ENCODE data around the gene PRRC1. TPM values are rescaled to one million over a fixed set of nuclear protein-coding genes. Genes with fewer than 3 reads are reported as not detected.

Gene PRRC1
- polyA plus RNA-seq, 3 donors = 10.8 to 20.6 (median 17.9) TPM

GRCh38 chr5:127571314-127572131 is 54.1 kb downstream of the PRRC1 start:
- intact Hi-C loops (cut with micrococcal nuclease) = no loop called here
- H3K4me3 Mint-ChIP-seq = no peak overlapping the region
- H3K9ac ChIP-seq (ENCODE audit: insufficient read depth, low read length, poor library complexity, severe bottlenecking) = no peak overlapping the region
- H3K36me3 ChIP-seq (replicated peaks in 1 of 2; ENCODE audit: control insufficient read depth in 1 of 2, insufficient read depth in 2 of 2, low read length in 2 of 2) = no peaks in the 10 kb centered on the region
- H3K4me3 ChIP-seq (replicated peaks in 1 of 3; ENCODE audit: low read depth in 2 of 3, low read length in 3 of 3) = no peak overlapping the region
- H3K36me3 Mint-ChIP-seq = no peaks in the 10 kb centered on the region
- H3K27me3 Mint-ChIP-seq (ENCODE audit: low read depth in 3 of 3) = peaks cover 0 to 1% (median 0%) of the 10 kb centered on the region in 3 donors
- peaks cover 0 to 16% of the 10 kb centered on the region in 2 donors for H3K9me3 ChIP-seq (replicated peaks in 1 of 2; ENCODE audit: control insufficient read depth in 1 of 2, insufficient read depth in 1 of 2, low read length in 2 of 2)
- no peaks in the 10 kb centered on the region for H3K79me2 ChIP-seq (ENCODE audit: insufficient read depth, low read length)
- no peak overlapping the region for H3K27ac ChIP-seq (ENCODE audit: low read depth in 1 of 2, low read length in 2 of 2)
- H3K9me3 Mint-ChIP-seq = peaks cover 7 to 24% (median 17%) of the 10 kb centered on the region in 7 donors
- no peak overlapping the region for H3K27ac Mint-ChIP-seq
- no peak for TF ChIP-seq CTCF (IDR thresholded peaks at IDR 0.05)
- WGBS (ENCODE audit: insufficient coverage) = no CpG with 5 or more reads among the region's 3 CpGs
- H2AFZ ChIP-seq (ENCODE audit: insufficient read depth, low read depth, low read length, poor library complexity, severe bottlenecking) = no peak overlapping the region
- no peaks in the 10 kb centered on the region for H4K20me1 ChIP-seq (ENCODE audit: insufficient read depth, low read length)
- H3K27me3 ChIP-seq (ENCODE audit: control insufficient read depth in 2 of 2, insufficient read depth in 2 of 2, low read length in 2 of 2) = no peaks in the 10 kb centered on the region
- no peak overlapping the region for H3K4me2 ChIP-seq (replicated peaks; ENCODE audit: extremely low read depth, low read length, poor library complexity, severe bottlenecking)
- H3K4me1 ChIP-seq (ENCODE audit: control insufficient read depth in 1 of 2, insufficient read depth in 2 of 2, low read length in 2 of 2) = peaks cover 0 to 3% of the 10 kb centered on the region in 2 donors
- peaks cover 27% of the 10 kb centered on the region for H3K4me1 Mint-ChIP-seq
- no peak for DNase-seq

GRCh38 chr5:127572930-127573329 is 55.5 kb downstream of the PRRC1 start:
- Mint-ChIP-seq H3K9me3 (peaks cover 7 to 24% (median 17%) of the 10 kb centered on the region in 7 donors), H3K4me3 (no peak overlapping the region), H3K36me3 (no peaks in the 10 kb centered on the region), H3K4me1 (peaks cover 18% of the 10 kb centered on the region), H3K27ac (no peak overlapping the region), H3K27me3 (ENCODE audit: low read depth in 3 of 3) (peaks cover 0 to under 1% (median 0%) of the 10 kb centered on the region in 3 donors)
- Histone ChIP-seq H3K79me2 (ENCODE audit: insufficient read depth, low read length) (no peaks in the 10 kb centered on the region), H3K4me3 (replicated peaks in 1 of 3; ENCODE audit: low read depth in 2 of 3, low read length in 3 of 3) (no peak overlapping the region), H3K27ac (ENCODE audit: low read depth in 1 of 2, low read length in 2 of 2) (no peak overlapping the region), H3K9ac (ENCODE audit: insufficient read depth, low read length, poor library complexity, severe bottlenecking) (no peak overlapping the region), H3K27me3 (ENCODE audit: control insufficient read depth in 2 of 2, insufficient read depth in 2 of 2, low read length in 2 of 2) (no peaks in the 10 kb centered on the region), H4K20me1 (ENCODE audit: insufficient read depth, low read length) (no peaks in the 10 kb centered on the region), H3K4me1 (ENCODE audit: control insufficient read depth in 1 of 2, insufficient read depth in 2 of 2, low read length in 2 of 2) (no peaks in the 10 kb centered on the region), H3K4me2 (replicated peaks; ENCODE audit: extremely low read depth, low read length, poor library complexity, severe bottlenecking) (no peak overlapping the region), H2AFZ (ENCODE audit: insufficient read depth, low read depth, low read length, poor library complexity, severe bottlenecking) (no peak overlapping the region), H3K9me3 (replicated peaks in 1 of 2; ENCODE audit: control insufficient read depth in 1 of 2, insufficient read depth in 1 of 2, low read length in 2 of 2) (peaks cover 0 to 16% of the 10 kb centered on the region in 2 donors), H3K36me3 (replicated peaks in 1 of 2; ENCODE audit: control insufficient read depth in 1 of 2, insufficient read depth in 2 of 2, low read length in 2 of 2) (no peaks in the 10 kb centered on the region)
- WGBS (ENCODE audit: insufficient coverage) = no CpG with 5 or more reads among the region's 2 CpGs
- intact Hi-C loops (cut with micrococcal nuclease) = no loop called here
- no peak for TF ChIP-seq CTCF (IDR thresholded peaks at IDR 0.05)
- DNase-seq = no peak

Data from CD14-positive monocyte (primary cell).